Activated CD4-positive, alpha-beta T cell treated with anti-CD3 and anti-CD28 coated beads, Interleukin-2, amount 10 ng/mL, durations not matched to agents 24 days and 14 days (primary cell): ENCODE results near the gene COG7. TPM values are rescaled to one million over a fixed set of nuclear protein-coding genes. Genes with fewer than 3 reads are reported as not detected.
"Not testable (repeated sequence)": the region's sequence is repeated elsewhere in the genome, so short reads cannot be mapped to it uniquely, and the experiment has no call there.

Experiments used
- DNase-seq: peaks from one replicate; pipeline ENCODE4 v3.0.0; 2022
- H3K27ac Mint-ChIP-seq: one replicate; pipeline ENCODE4 v1.8.0; 2022; ENCODE audit warnings: mild to moderate bottlenecking, mixed read lengths
- H3K27me3 Mint-ChIP-seq: one replicate; pipeline ENCODE4 v1.8.0; 2022; ENCODE audit warnings: mixed read lengths
- H3K36me3 Mint-ChIP-seq: one replicate; pipeline ENCODE4 v1.8.0; 2022; ENCODE audit warnings: low read depth, mild to moderate bottlenecking, mixed read lengths
- H3K4me1 Mint-ChIP-seq: one replicate; pipeline ENCODE4 v1.8.0; 2021; ENCODE audit warnings: mixed read lengths
- H3K4me3 Mint-ChIP-seq: one replicate; pipeline ENCODE4 v1.8.0; 2022; ENCODE audit warnings: mild to moderate bottlenecking, moderate library complexity, mixed read lengths
- H3K9me3 Mint-ChIP-seq: one replicate; pipeline ENCODE4 v1.8.0; 2021; ENCODE audit warnings: mixed read lengths
- intact Hi-C: fragments of 100-400 bp; cut with micrococcal nuclease; formaldehyde crosslinking; loops from one replicate; pipeline ENCODE4 v1.15.1; 2023
- total RNA-seq: library from RNA; stranded (reverse); gene quantifications from 2 replicates; pipeline ENCODE4 v1.2.3, GENCODE V29; 2022

The COG7 gene
- total RNA-seq, 1 donor from 2014 or later = 25.6 TPM

DNA sequence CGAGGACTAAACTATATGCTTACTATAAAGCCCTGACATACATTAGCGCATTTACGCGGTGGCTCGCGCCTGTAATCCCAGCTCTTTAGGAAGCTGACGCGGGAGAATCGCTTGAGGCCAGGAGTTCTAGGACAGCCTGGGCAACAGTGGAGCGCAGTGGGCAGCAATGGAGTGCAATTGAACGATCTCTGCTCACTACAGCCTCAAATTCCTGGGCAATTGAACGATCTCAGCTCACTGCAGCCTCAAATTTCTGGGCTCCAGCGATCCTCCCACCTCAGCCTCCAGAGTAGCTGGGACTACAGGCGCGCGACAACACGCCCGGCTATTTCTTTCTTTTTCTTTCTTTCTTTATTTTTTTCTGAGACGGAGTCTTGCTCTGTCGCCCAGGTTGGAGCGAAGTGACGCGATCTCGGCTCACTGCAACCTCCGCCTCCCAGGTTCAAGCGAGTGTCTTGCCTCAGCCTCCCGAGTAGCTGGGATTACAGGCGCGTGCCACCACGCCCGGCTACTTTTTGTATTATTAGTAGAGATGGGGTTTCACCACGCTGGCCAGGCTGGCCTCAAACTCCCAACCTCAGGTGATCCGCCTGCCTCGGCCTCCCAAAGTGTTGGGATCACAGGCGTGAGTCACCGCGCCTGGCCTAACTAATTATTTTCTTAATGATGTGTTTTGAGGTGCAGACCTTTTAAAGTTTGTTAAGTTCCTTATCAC lies 506 bp upstream of the COG7 start:
- DNase-seq = no peak
- Mint-ChIP-seq H3K27ac (peak overlapping the region; percentile 95), H3K4me1 (peaks cover 16% of the 10 kb centered on the region), H3K27me3 (no peaks in the 10 kb centered on the region), H3K4me3 (peak overlapping the region; percentile 98), H3K9me3 (no peaks in the 10 kb centered on the region), H3K36me3 (no peaks in the 10 kb centered on the region)
- intact Hi-C loops = loop anchor here (1.0 to 5.0 kb wide), 2 partner anchors 56 to 144 kb away; partner anchors contain the start of gene NDUFAB1

GRCh38 chr16:23452221-23452571 lies 793 bp downstream of the COG7 start:
- intact Hi-C loops = loop anchor here (1.0 to 5.0 kb wide), 2 partner anchors 105 to 145 kb away; partner anchors contain the start of genes EARS2, NDUFAB1 and UBFD1
- Mint-ChIP-seq H3K27ac (peak overlapping the region; percentile 95), H3K27me3 (no peaks in the 10 kb centered on the region), H3K9me3 (no peaks in the 10 kb centered on the region), H3K36me3 (no peaks in the 10 kb centered on the region), H3K4me1 (peaks cover 16% of the 10 kb centered on the region), H3K4me3 (peak overlapping the region; percentile 98)
- DNase-seq = no peak

- intact Hi-C loops = no loop called here
- Mint-ChIP-seq H3K9me3 (no peaks in the 10 kb centered on the region), H3K36me3 (peaks cover 9% of the 10 kb centered on the region), H3K4me1 (peaks cover 14% of the 10 kb centered on the region), H3K27ac (no peak overlapping the region), H3K4me3 (no peak overlapping the region), H3K27me3 (no peaks in the 10 kb centered on the region)
- no peak for DNase-seq
Observed at GRCh38 chr16:23448392-23448791, 4.6 kb downstream of the COG7 start.

GRCh38 chr16:23437542-23437941 lies 15.4 kb downstream of the COG7 start:
- H3K4me3 Mint-ChIP-seq, H3K27ac Mint-ChIP-seq, H3K27me3 Mint-ChIP-seq, intact Hi-C loops, H3K9me3 Mint-ChIP-seq, H3K4me1 Mint-ChIP-seq, DNase-seq: not testable (repeated sequence)
- H3K36me3 Mint-ChIP-seq = peaks cover 32% of the 10 kb centered on the region

DNA sequence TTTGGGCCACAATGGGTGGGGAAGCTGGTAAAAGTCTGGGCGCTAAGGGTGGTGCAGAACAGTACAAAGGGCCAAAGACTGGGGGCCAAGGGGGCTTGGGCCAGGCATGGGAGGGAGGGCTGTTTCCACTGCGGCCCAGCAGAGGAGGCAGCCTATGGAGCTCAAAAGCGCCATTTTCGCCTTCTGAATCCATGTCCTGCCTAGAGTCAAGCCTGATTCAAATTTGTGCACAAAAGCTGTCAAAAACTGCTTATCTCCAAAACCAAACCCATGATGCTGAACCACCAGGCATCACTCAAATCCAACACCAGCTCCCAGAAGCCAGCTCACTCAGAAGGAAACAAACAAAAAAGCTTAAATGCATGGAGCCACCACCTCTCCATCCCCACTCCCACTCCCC lies 16.0 kb downstream of the COG7 start:
- Mint-ChIP-seq H3K4me1 (no peaks in the 10 kb centered on the region), H3K36me3 (peaks cover 33% of the 10 kb centered on the region), H3K4me3 (no peak overlapping the region), H3K9me3 (no peaks in the 10 kb centered on the region), H3K27ac (no peak overlapping the region), H3K27me3 (no peaks in the 10 kb centered on the region)
- DNase-seq = no peak
- intact Hi-C loops = no loop called here

GRCh38 chr16:23435500-23435899 lies 17.5 kb downstream of the COG7 start:
- Mint-ChIP-seq H3K27me3 (no peaks in the 10 kb centered on the region), H3K4me1 (no peaks in the 10 kb centered on the region), H3K9me3 (no peaks in the 10 kb centered on the region), H3K27ac (no peak overlapping the region), H3K36me3 (peaks cover 32% of the 10 kb centered on the region), H3K4me3 (no peak overlapping the region)
- intact Hi-C loops = loop anchor here (1.0 to 2.0 kb wide), 2 partner anchors 253 to 537 kb away; partner anchors contain the start of gene SCNN1G
- peak; percentile 89 for DNase-seq

DNA sequence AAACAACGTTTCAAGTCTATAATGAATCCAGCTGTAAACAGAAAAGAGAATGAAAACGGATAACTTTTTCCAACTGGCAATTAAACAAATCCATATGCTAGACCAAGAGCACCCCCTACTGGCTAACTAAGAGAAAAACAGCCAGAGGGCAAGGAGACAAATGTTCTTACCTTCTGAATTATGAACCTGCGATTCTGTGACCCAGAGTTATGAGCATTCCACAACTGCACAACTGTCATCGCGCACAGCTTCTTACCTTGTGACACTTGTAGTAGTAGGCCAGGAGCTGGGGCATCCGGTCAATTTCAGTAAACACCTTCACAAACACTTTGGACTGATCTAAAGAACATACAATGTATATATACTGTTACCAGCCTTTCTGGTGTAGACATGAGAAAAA lies 18.6 kb downstream of the COG7 start:
- peak; percentile 82 for DNase-seq
- H3K27ac Mint-ChIP-seq = no peak overlapping the region
- no peaks in the 10 kb centered on the region for H3K27me3 Mint-ChIP-seq
- no peaks in the 10 kb centered on the region for H3K4me1 Mint-ChIP-seq
- no peak overlapping the region for H3K4me3 Mint-ChIP-seq
- H3K9me3 Mint-ChIP-seq = no peaks in the 10 kb centered on the region
- intact Hi-C loops = loop anchor here (2.0 kb wide), 1 partner anchor 536 kb away; no protein-coding TSS in a partner anchor
- peaks cover 33% of the 10 kb centered on the region for H3K36me3 Mint-ChIP-seq

DNA sequence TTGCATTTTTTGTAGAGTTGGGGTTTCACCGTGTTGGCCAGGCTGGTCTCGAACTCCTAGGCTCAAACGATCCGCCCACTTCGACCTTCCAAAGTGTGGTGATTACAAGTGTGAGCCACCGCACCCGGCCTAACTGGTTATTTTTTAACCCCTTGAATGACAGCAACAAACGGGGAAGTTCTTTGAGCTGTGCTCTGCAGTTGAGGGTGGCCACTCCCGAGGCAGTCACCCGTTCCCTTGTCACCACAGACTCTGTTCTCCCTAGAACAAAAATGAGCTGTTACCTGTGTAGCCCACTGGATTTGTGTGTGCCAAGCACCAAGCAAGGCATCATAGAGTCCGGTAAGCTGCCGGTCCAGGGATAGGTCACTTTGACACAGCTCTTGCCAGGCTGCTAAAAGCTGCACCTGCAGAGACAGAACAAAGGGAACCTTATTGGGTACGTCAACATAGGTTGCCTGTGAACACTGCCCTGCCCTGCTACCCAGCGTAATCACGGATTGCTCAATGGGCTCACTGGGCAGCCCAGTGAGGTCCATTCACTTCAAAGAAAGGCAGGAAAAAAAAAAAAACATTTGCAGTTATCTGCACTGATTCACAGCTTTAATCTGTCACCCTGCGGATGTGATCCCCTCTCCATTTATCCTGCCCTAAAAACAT lies 19.6 kb downstream of the COG7 start:
- Mint-ChIP-seq H3K9me3 (no peaks in the 10 kb centered on the region), H3K27me3 (no peaks in the 10 kb centered on the region), H3K4me3 (no peak overlapping the region), H3K36me3 (peaks cover 34% of the 10 kb centered on the region), H3K4me1 (no peaks in the 10 kb centered on the region), H3K27ac (no peak overlapping the region)
- DNase-seq = no peak
- intact Hi-C loops = no loop called here

DNA sequence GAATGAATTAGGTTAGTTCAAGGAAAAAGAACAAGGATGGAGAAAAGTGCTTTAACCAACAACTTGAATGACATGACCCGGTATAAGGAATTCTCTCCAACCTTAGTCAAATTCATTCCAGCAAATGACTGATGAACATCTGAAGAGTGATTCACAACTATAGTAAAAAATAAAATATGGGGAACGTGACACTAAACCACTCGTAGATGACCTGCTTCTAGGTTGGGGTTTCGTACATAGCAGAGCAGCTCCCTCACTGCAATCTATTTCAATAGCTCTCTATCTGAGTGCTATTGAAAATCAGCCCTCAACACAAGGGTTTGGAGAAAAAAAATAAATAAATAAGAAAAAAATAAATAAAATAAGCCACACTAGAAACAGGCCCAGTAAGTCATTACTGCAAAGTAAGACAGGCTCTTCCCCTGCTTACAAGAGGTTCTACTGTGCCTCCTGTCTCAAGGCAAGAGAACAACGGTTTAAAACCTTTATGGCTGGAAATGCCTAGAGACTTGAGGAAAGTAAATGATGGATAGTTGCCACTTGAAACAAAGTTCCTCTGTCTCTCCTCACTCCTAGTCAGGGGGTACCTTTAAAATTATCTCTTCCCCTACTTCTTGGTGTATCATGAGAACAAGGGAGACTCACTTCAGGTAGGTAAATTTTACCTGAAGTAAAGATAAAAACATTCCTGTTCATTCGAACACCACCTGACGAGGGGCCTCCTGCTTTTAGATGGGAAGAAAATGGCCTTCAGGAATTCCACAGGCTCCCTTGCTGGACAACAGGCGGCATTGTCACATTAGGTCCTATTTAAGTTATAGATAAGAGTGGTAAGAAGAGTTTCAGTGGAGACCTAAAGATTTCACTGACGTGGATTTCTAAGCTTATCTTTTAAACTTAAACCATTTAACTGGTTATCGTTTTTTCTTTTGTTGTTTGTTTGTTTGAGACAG lies 20.5 kb downstream of the COG7 start:
- intact Hi-C loops = no loop called here
- H3K9me3 Mint-ChIP-seq = no peaks in the 10 kb centered on the region
- no peaks in the 10 kb centered on the region for H3K27me3 Mint-ChIP-seq
- DNase-seq = no peak
- no peak overlapping the region for H3K4me3 Mint-ChIP-seq
- no peaks in the 10 kb centered on the region for H3K4me1 Mint-ChIP-seq
- H3K36me3 Mint-ChIP-seq = peaks cover 32% of the 10 kb centered on the region
- no peak overlapping the region for H3K27ac Mint-ChIP-seq

DNA sequence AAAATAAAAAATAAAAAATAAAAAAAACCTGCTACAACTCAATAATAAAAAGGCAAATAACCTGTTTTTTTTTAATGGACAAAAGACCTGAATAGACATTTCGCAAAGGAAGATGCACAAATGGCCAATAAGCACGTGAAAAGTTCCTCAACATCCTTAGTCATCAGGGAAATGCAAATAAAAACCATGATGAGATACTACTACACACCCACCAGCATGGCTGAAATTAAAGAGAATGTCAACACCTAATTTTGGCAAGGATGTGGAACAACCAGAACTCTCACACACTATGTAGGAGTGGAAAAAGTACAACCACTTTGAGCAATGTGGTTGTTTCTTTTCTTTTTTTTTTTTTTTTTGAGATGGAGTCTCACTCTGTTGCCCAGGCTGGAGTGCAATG lies 24.6 kb downstream of the COG7 start:
- no peak for DNase-seq
- no peaks in the 10 kb centered on the region for H3K4me1 Mint-ChIP-seq
- H3K27me3 Mint-ChIP-seq = no peaks in the 10 kb centered on the region
- no peaks in the 10 kb centered on the region for H3K9me3 Mint-ChIP-seq
- intact Hi-C loops = no loop called here
- no peak overlapping the region for H3K27ac Mint-ChIP-seq
- H3K36me3 Mint-ChIP-seq = peaks cover 31% of the 10 kb centered on the region
- H3K4me3 Mint-ChIP-seq = no peak overlapping the region

GRCh38 chr16:23424292-23424958 lies 28.6 kb downstream of the COG7 start:
- Mint-ChIP-seq H3K36me3 (peaks cover 18% of the 10 kb centered on the region), H3K4me1 (no peaks in the 10 kb centered on the region), H3K27me3 (no peaks in the 10 kb centered on the region), H3K27ac (no peak overlapping the region), H3K9me3 (no peaks in the 10 kb centered on the region), H3K4me3 (no peak overlapping the region)
- no peak for DNase-seq
- intact Hi-C loops = no loop called here

- H3K27me3 Mint-ChIP-seq = no peaks in the 10 kb centered on the region
Observed at GRCh38 chr16:23423496-23424049, 29.4 kb downstream of the COG7 start.

DNA sequence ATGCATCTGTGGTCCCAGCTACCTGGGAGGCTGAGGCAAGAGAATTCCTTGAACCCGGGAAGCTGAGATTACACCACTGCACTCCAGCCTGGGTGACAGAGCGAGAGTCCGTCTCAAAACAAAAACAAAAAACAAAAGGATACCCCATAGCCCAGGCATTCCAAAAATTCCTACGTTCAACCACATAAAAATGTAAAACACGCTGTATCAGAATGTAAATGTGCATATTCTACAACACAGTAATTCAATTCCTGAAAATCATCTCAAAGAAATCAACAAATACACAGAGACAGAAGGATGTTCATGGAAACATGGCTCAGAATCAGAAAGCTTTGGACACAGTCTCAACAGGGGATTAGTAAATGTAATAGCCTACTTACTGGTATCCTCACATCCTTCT lies 33.0 kb downstream of the COG7 start:
- no peak overlapping the region for H3K4me3 Mint-ChIP-seq
- no peaks in the 10 kb centered on the region for H3K4me1 Mint-ChIP-seq
- no peak overlapping the region for H3K27ac Mint-ChIP-seq
- DNase-seq = no peak
- no peaks in the 10 kb centered on the region for H3K27me3 Mint-ChIP-seq
- no peaks in the 10 kb centered on the region for H3K9me3 Mint-ChIP-seq
- H3K36me3 Mint-ChIP-seq = peaks cover 13% of the 10 kb centered on the region
- intact Hi-C loops = no loop called here

More at GRCh38 chr16:23423496-23424049, 29.4 kb downstream of the COG7 start:
- intact Hi-C loops = no loop called here
- Mint-ChIP-seq H3K9me3 (no peaks in the 10 kb centered on the region), H3K36me3 (peaks cover 15% of the 10 kb centered on the region), H3K27ac (no peak overlapping the region), H3K4me3 (no peak overlapping the region), H3K4me1 (no peaks in the 10 kb centered on the region)
- no peak for DNase-seq
